Naive thymus-derived CD8-positive, alpha-beta T cell (primary cell): ENCODE measurements around the gene LPIN1. TPM values are rescaled to one million over a fixed set of nuclear protein-coding genes. Genes with fewer than 3 reads are reported as not detected.

Experiments used
- ATAC-seq, 2 donors: fragments of 150-1000 bp; cut with Tn5 transposase in 1 of 2; sonication (Bioruptor Pico), chemical (Tn5 transposase) in 1 of 2; 1 replicate in 1 of 2; 2 replicates in 1 of 2; pipeline ENCODE4 v1.10.0; 2021; ENCODE audit warnings: mild to moderate bottlenecking in 2 of 2, moderate library complexity in 2 of 2
- POLR2A ChIA-PET: fragments of 350-600 bp; sonication (Branson Sonifier 250); formaldehyde crosslinking; loops from one replicate; lab custom pipeline; 2021; ENCODE audit warnings: antibody characterized with exemption; lab: Charles Lee
- DNase-seq, 10 donors: peaks; one replicate each; pipeline versions ENCODE4 v3.0.0 to v3.0.0-alpha.2; 2020 to 2022
- H3K27ac Mint-ChIP-seq, 10 donors: one replicate each; pipeline ENCODE4 v1.8.0; 2020 to 2022; ENCODE audit warnings: mild to moderate bottlenecking in 10 of 10, mixed read lengths in 10 of 10, moderate library complexity in 4 of 10, inconsistent platforms in 1 of 10
- H3K27me3 Mint-ChIP-seq, 5 donors: one replicate each; pipeline ENCODE4 v1.8.0; 2021 to 2022; ENCODE audit warnings: mixed read lengths in 5 of 5
- H3K36me3 Mint-ChIP-seq, 3 donors: one replicate each; pipeline ENCODE4 v1.8.0; 2020 to 2022; ENCODE audit warnings: mixed read lengths in 3 of 3, mild to moderate bottlenecking in 2 of 3, inconsistent platforms in 1 of 3
- H3K4me1 Mint-ChIP-seq, 4 donors: one replicate each; pipeline ENCODE4 v1.8.0; 2021 to 2022; ENCODE audit warnings: mixed read lengths in 4 of 4
- H3K4me3 Mint-ChIP-seq, 10 donors: one replicate each; pipeline ENCODE4 v1.8.0; 2020 to 2022; ENCODE audit warnings: mild to moderate bottlenecking in 10 of 10, mixed read lengths in 10 of 10, moderate library complexity in 6 of 10, inconsistent platforms in 1 of 10
- H3K9me3 Mint-ChIP-seq, 9 donors: one replicate each; pipeline ENCODE4 v1.8.0; 2020 to 2022; ENCODE audit warnings: mixed read lengths in 9 of 9, mild to moderate bottlenecking in 3 of 9, inconsistent platforms in 1 of 9, moderate library complexity in 1 of 9
- microRNA-seq: library from miRNA; unstranded; fragments of <30 nt; microRNA quantifications from one replicate; pipeline ENCODE4 v1.2.0, GENCODE V29; 2022; ENCODE audit warnings: borderline microRNAs expressed
- polyA plus RNA-seq, 3 donors: library from polyadenylated mRNA; unstranded; fragments of 300-500 nt; fragmentation: Illumina TruSeq; gene quantifications; one replicate each; pipeline ENCODE4 v1.2.3, GENCODE V29; 2021
- total RNA-seq, 8 experiments: library from RNA in 2 of 8; stranded (reverse) in 2 of 8; gene quantifications; one replicate each; pipeline ENCODE4 v1.2.3 and lab custom pipeline; 2021 to 2026

LPIN1 gene
- total and polyA plus RNA-seq, 5 experiments from 2014 or later: 15.7 to 82.4 (median 27.5) TPM

DNA sequence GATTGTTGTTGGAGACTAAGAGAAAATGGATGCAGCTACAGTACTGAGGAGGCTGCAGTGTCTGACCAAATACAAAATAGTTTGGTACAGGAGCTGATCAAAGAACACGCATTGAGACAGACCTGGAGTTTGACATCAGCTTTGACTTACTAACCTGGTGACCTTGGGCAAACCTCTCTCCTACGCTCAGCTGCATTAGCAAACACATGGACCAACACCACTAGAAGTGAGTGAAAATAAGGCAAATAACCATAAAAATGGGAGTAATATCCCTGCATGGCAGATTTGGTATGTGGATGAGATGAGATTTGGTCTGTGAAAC, 126.5 kb downstream of the LPIN1 start:
- POLR2A ChIA-PET: no interaction called here
- Mint-ChIP-seq H3K27ac (peak overlapping the region in 1 of 10 donors; percentile 64), H3K4me1 (peaks cover 0 to 20% (median 10%) of the 10 kb centered on the region in 4 donors), H3K4me3 (no peak overlapping the region), H3K27me3 (peaks cover 0 to 2% (median 0%) of the 10 kb centered on the region in 5 donors), H3K9me3 (no peaks in the 10 kb centered on the region), H3K36me3 (no peaks in the 10 kb centered on the region)
- DNase-seq: no peak
- ATAC-seq: no peak

DNA sequence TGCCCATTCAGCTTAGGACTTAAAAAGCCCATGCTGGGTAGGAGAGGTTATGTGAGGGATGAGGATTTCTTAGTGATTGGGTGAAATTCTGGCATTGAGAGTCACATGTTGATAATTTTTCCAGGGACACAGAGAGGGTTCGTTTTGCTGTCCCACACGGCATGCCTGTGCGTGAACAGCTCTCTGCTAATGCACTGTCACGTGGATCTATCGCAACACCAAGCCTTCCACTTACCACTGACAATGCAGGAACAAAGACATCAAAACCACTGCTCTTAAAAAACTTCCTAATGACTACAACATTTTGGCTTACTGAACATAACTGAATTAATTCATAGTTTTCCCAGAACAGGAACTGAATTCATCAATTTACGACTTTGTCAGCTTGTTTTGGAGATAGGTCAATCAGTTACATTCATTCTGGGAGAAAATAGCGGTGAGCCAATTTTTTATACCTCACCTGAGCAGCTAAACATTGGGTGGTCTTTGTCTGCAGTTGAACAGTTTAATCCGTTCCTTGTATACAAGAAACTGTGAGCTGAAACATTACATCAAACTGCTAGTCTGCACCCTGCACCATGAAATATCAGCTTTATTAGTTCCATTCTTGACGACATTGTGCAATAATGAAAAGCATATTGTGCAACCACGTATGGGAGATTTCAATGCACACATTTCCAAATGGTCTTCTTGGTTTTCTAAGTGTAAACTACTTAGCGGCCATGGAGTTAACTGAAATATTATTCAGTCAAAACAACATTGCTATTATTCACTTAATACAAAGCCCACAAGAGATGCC, 127.1 kb downstream of the LPIN1 start:
- POLR2A ChIA-PET: no interaction called here
- H3K36me3 Mint-ChIP-seq: no peaks in the 10 kb centered on the region
- peak overlapping the region in 1 of 10 donors; percentile 31 for H3K27ac Mint-ChIP-seq
- H3K4me3 Mint-ChIP-seq: peak overlapping the region in 1 of 10 donors; percentile 20
- no peak for ATAC-seq
- peaks cover 0 to 20% (median 10%) of the 10 kb centered on the region in 4 donors for H3K4me1 Mint-ChIP-seq
- H3K9me3 Mint-ChIP-seq: no peaks in the 10 kb centered on the region
- DNase-seq: no peak
- peaks cover 0 to 2% (median 0%) of the 10 kb centered on the region in 5 donors for H3K27me3 Mint-ChIP-seq

DNA sequence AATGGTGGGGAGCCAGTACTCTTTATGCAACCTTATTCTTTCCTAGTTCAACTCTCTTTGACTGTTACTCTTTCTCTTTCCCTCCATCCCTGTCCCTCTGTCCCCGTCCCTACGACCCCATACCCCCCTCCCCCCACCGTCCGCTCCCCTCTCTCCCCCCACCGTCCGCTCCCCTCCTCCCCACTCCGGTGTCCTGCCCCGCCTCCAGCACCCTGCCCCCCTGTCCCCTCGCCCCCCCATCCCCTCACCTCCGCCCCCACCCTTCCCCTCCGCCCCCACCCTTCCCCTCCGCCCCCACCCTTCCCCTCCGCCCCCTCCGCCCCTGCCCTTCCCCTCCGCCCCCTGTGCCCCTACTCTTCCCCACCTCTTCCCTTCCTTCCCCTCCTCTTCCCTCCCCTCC, 128.4 kb downstream of the LPIN1 start:
- Mint-ChIP-seq H3K4me3 (no peak overlapping the region), H3K27me3 (peaks cover 0 to 2% (median 1%) of the 10 kb centered on the region in 5 donors), H3K4me1 (peaks cover 0 to 20% (median 10%) of the 10 kb centered on the region in 4 donors), H3K9me3 (peaks cover 0 to 3% (median 0%) of the 10 kb centered on the region in 9 donors), H3K27ac (no peak overlapping the region), H3K36me3 (no peaks in the 10 kb centered on the region)
- ATAC-seq (no peak), DNase-seq (no peak)
- POLR2A ChIA-PET: no interaction called here

DNA sequence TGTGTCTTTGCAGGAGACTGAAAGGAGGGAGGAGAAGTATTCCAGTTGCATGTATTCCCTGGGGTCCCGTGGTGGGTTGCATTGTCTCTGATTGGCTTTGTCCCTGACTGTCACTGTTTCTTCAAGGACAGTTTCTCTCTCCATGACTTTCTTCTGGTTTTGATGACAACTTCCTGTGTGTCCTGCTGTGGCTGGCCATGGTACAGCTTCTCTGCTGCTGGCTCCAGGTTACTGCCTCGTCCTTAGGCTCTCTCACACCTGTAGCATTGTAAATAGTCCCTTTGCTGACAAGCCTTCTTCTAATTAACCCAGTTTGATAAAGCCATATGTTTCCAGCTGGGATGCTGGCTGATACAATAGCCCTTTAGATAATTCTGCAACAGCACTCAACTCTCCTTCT, 129.0 kb downstream of the LPIN1 start:
- ATAC-seq (no peak), DNase-seq (no peak)
- no peaks in the 10 kb centered on the region for H3K36me3 Mint-ChIP-seq
- no peak overlapping the region for H3K4me3 Mint-ChIP-seq
- POLR2A ChIA-PET: no interaction called here
- H3K4me1 Mint-ChIP-seq: peaks cover 0 to 20% (median 10%) of the 10 kb centered on the region in 4 donors
- H3K9me3 Mint-ChIP-seq: peaks cover 0 to 3% (median 0%) of the 10 kb centered on the region in 9 donors
- H3K27me3 Mint-ChIP-seq: peaks cover 0 to 2% (median 1%) of the 10 kb centered on the region in 5 donors
- peak overlapping the region in 1 of 10 donors; percentile 50 for H3K27ac Mint-ChIP-seq

DNA sequence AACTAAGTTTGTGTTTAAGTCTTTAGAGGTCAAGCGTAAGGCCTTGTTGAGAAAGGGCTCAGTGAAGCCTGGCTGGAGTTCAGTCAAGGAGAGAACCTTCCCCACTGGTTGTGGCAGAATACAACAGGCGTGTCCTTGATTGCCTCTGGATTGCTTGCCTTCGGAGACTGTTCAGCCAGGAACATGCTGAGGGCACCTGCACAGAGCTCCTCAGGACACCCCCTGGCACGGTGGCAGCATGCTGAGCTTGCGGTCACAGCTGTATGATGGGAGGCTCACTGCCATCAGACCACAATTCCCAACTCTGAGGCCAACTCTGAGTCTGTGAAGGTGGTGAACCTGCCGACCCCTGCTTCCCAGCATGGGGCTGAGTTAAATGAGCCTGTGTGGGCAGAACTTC, 130.0 kb downstream of the LPIN1 start:
- no peak overlapping the region for H3K4me3 Mint-ChIP-seq
- H3K36me3 Mint-ChIP-seq: no peaks in the 10 kb centered on the region
- ATAC-seq (no peak), DNase-seq (no peak)
- peaks cover 0 to 3% (median 0%) of the 10 kb centered on the region in 9 donors for H3K9me3 Mint-ChIP-seq
- H3K27ac Mint-ChIP-seq: no peak overlapping the region
- H3K27me3 Mint-ChIP-seq: peaks cover 0 to 2% (median 1%) of the 10 kb centered on the region in 5 donors
- POLR2A ChIA-PET: no interaction called here
- peaks cover 0 to 16% (median 8%) of the 10 kb centered on the region in 4 donors for H3K4me1 Mint-ChIP-seq

DNA sequence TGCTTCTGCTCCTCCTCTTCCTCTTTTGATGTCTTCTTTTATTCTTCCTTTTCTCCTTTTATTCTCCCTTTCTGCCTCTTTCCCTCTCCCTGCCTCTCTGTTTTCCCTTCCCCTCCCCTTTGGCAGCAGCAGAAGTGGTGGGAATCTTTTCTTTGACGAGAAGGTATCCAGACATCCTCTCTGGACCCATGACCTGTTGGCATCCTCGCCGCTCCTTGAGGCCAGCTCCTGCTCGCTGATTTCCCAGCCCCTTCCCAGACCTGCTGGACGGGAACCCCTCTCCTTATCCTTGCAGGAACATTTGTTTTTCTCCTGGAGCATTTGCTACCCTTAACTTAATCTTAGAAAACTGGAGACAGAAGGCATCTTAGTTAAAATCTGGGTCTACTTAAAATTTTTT, 130.5 kb downstream of the LPIN1 start:
- ATAC-seq: no peak
- Mint-ChIP-seq H3K27me3 (peaks cover 0 to 2% (median 1%) of the 10 kb centered on the region in 5 donors), H3K27ac (peak overlapping the region in 1 of 10 donors; percentile 9), H3K36me3 (peaks cover 0 to 2% (median 0%) of the 10 kb centered on the region in 3 donors), H3K9me3 (peaks cover 0 to 4% (median 0%) of the 10 kb centered on the region in 9 donors), H3K4me3 (no peak overlapping the region), H3K4me1 (peaks cover 0 to 16% (median 8%) of the 10 kb centered on the region in 4 donors)
- POLR2A ChIA-PET: no interaction called here
- DNase-seq: no peak

Small RNA genes within 50 kb of the gene (microRNA-seq; reads per million reads assigned to microRNA genes)
- gene MIR4262 (not detected), gene MIR548S (1.0 reads per million)

Other genes starting within 250 kb of the LPIN1 start
- 1 to 10 TPM; 1.1 TPM for gene GREB1, start 212.6 kb upstream of the LPIN1 start, total RNA-seq
- under 1 TPM; 0.05 to 0.41 (median 0.13) TPM for gene GREB1, start 212.6 kb upstream of the LPIN1 start, polyA plus RNA-seq
- gene NTSR2, start 76.4 kb upstream of the LPIN1 start, total RNA-seq: not detected
- gene NTSR2, start 76.4 kb upstream of the LPIN1 start, polyA plus RNA-seq: not detected